NB4 (cell line): ENCODE measurements around the gene FSTL5.

ENCODE experiments used
- CTCF ChIP-seq: IDR thresholded peaks from one replicate; pipeline ENCODE4 v1.5.1; 2012; ENCODE audit warnings: low read depth, low read length
- POLR2A ChIP-seq: IDR thresholded peaks from 2 replicates; pipeline ENCODE4 v1.6.1; 2011; ENCODE audit warnings: mild to moderate bottlenecking; ENCODE audit not compliant: insufficient read length; ENCODE audit errors: extremely low read depth

- TF ChIP-seq CTCF (no peak), POLR2A (no peak)
These were observed 799.1 kb downstream of the FSTL5 start for GRCh38 chr4:161364681-161365080.
